SK-N-SH (cell line): ENCODE measurements around the gene POLR1E. TPM values are rescaled to one million over a fixed set of nuclear protein-coding genes. Genes with fewer than 3 reads are reported as not detected.

Experiments used
- CTCF ChIA-PET: fragments of 300-600, 350-600 bp; formaldehyde crosslinking; extraction: SDS; loops from one replicate; lab custom pipeline; 2021; lab: Yijun Ruan, JAX
- POLR2A ChIA-PET: fragments of 350-600 bp; sonication (Branson Sonifier 250); formaldehyde crosslinking; extraction: SDS; loops from one replicate; lab custom pipeline; 2020; ENCODE audit warnings: antibody characterized with exemption, inconsistent platforms; lab: Yijun Ruan, JAX
- DNase-seq: peaks from one replicate; pipeline ENCODE4 v3.0.0; 2012
- H2AFZ ChIP-seq: fragments of 200-600 bp; sonication (generic); 2 replicates; pipeline ENCODE4 v1.8.1; 2016; ENCODE audit warnings: antibody characterized with exemption, mild to moderate bottlenecking, low read depth
- H3F3A ChIP-seq: fragments of 200-600 bp; sonication (generic); replicated peaks from 2 replicates; pipeline ENCODE3; 2016; ENCODE audit warnings: antibody characterized with exemption, mild to moderate bottlenecking; ENCODE audit not compliant: insufficient read depth
- H3K27ac ChIP-seq, 2 experiments: fragments of 200-500 bp in 1 of 2; fragments of 200-600 bp in 1 of 2; sonication (Bioruptor generic) in 1 of 2; sonication (generic), shearing (Covaris generic) in 1 of 2; 2 replicates each; pipeline versions ENCODE4 v1.5.1 to v1.6.1; 2014 to 2016; ENCODE audit warnings: low read depth in 2 of 2, inconsistent platforms in 1 of 2, low read length in 1 of 2, mild to moderate bottlenecking in 1 of 2, mixed read lengths in 1 of 2
- H3K27me3 ChIP-seq: fragments of 200-600 bp; sonication (generic), shearing (Covaris generic); 2 replicates; pipeline ENCODE4 v1.6.1; 2016; ENCODE audit warnings: mixed run types; ENCODE audit not compliant: insufficient read depth
- H3K36me3 ChIP-seq, 2 experiments: fragments of 200-500 bp in 1 of 2; fragments of 200-600 bp in 1 of 2; sonication (Bioruptor generic) in 1 of 2; sonication (generic) in 1 of 2; replicated peaks in 1 of 2; 2 replicates each; pipeline versions ENCODE3 to v1.5.1; 2014 to 2016; ENCODE audit warnings: low read length in 1 of 2, mild to moderate bottlenecking in 1 of 2; ENCODE audit not compliant: insufficient read depth in 2 of 2, control insufficient read depth in 1 of 2
- H3K4me1 ChIP-seq, 2 experiments: fragments of 200-500 bp in 1 of 2; fragments of 200-600 bp in 1 of 2; sonication (Bioruptor generic) in 1 of 2; sonication (generic), shearing (Covaris generic) in 1 of 2; 2 replicates each; pipeline versions ENCODE4 v1.5.1 to v1.6.1; 2014 to 2016; ENCODE audit warnings: low read depth in 1 of 2, low read length in 1 of 2, mixed run types in 1 of 2; ENCODE audit not compliant: insufficient read depth in 2 of 2, control insufficient read depth in 1 of 2
- H3K4me2 ChIP-seq: fragments of 200-600 bp; sonication (generic), shearing (Covaris generic); 2 replicates; pipeline ENCODE4 v1.6.1; 2017; ENCODE audit warnings: mixed run types
- H3K4me3 ChIP-seq, 2 experiments: fragments of 200-500 bp in 1 of 2; fragments of 200-600 bp in 1 of 2; sonication (Bioruptor generic) in 1 of 2; sonication (generic), shearing (Covaris generic) in 1 of 2; 2 replicates each; pipeline versions ENCODE4 v1.5.1 to v1.8.1; 2014 to 2016; ENCODE audit warnings: low read depth in 2 of 2, inconsistent platforms in 1 of 2, low read length in 1 of 2, mild to moderate bottlenecking in 1 of 2, mixed read lengths in 1 of 2, moderate library complexity in 1 of 2
- H3K79me2 ChIP-seq: fragments of 200-600 bp; sonication (generic); 2 replicates; pipeline ENCODE4 v1.8.1; 2017; ENCODE audit warnings: mild to moderate bottlenecking; ENCODE audit not compliant: insufficient read depth
- H3K9ac ChIP-seq: fragments of 200-600 bp; sonication (generic); 2 replicates; pipeline ENCODE4 v1.6.1; 2017; ENCODE audit warnings: mixed run types
- H3K9me2 ChIP-seq: fragments of 200-600 bp; sonication (generic); 2 replicates; pipeline ENCODE4 v1.6.1; 2017; ENCODE audit warnings: mixed run types
- H3K9me3 ChIP-seq: fragments of 200-600 bp; sonication (generic); 2 replicates; pipeline ENCODE4 v1.6.1; 2017; ENCODE audit warnings: mixed run types, mild to moderate bottlenecking, moderate library complexity
- H4K20me1 ChIP-seq: fragments of 200-600 bp; sonication (generic); 2 replicates; pipeline ENCODE4 v1.6.1; 2017; ENCODE audit warnings: mild to moderate bottlenecking, mixed run types; ENCODE audit not compliant: insufficient read depth
- ELF1 ChIP-seq: IDR thresholded peaks from 2 replicates; pipeline ENCODE4 v1.4.0; 2012
- EP300 ChIP-seq, 2 experiments: IDR thresholded peaks; 2 replicates each; pipeline versions ENCODE4 v1.4.0 to v1.6.1; 2012; ENCODE audit warnings: borderline replicate concordance in 1 of 2, low read depth in 1 of 2, low read length in 1 of 2
- EZH2phosphoT487 ChIP-seq: fragments of 200-600 bp; sonication (generic); IDR thresholded peaks from 2 replicates; pipeline ENCODE4 v1.6.1; 2017; ENCODE audit warnings: low read depth, mixed run types, mild to moderate bottlenecking, antibody characterized with exemption, moderate library complexity, borderline replicate concordance
- FOXJ3 ChIP-seq: sonication (generic); formaldehyde crosslinking; IDR thresholded peaks from 2 replicates; pipeline ENCODE4 v1.5.1; 2020; ENCODE audit warnings: mild to moderate bottlenecking, missing genetic modification reagents
- MEF2A ChIP-seq: IDR thresholded peaks from 2 replicates; pipeline ENCODE4 v1.4.0; 2012; ENCODE audit warnings: low read depth, borderline replicate concordance
- MXI1 ChIP-seq: IDR thresholded peaks from 2 replicates; pipeline ENCODE4 v1.6.1; 2012; ENCODE audit warnings: mild to moderate bottlenecking, low read depth, low read length, improper control_type of control experiment
- NFIC ChIP-seq: IDR thresholded peaks from 2 replicates; pipeline ENCODE4 v1.4.0; 2012; ENCODE audit warnings: borderline replicate concordance
- RAD21 ChIP-seq: IDR thresholded peaks from 2 replicates; pipeline ENCODE4 v1.6.1; 2012; ENCODE audit warnings: mild to moderate bottlenecking, low read length
- RCOR1 ChIP-seq: fragments of 150-350 bp; IDR thresholded peaks from 2 replicates; pipeline ENCODE4 v1.6.1; 2017; ENCODE audit warnings: antibody characterized with exemption, low read length
- RFX5 ChIP-seq: IDR thresholded peaks from 2 replicates; pipeline ENCODE4 v1.6.1; 2012; ENCODE audit warnings: mild to moderate bottlenecking, improper control_type of control experiment, low read length
- SIN3A ChIP-seq: IDR thresholded peaks from 2 replicates; pipeline ENCODE4 v1.6.1; 2012; ENCODE audit warnings: low read depth, mild to moderate bottlenecking, low read length, moderate library complexity, borderline replicate concordance
- TAF1 ChIP-seq: IDR thresholded peaks from 2 replicates; pipeline ENCODE4 v1.6.1; 2012; ENCODE audit warnings: low read depth, mild to moderate bottlenecking, low read length, moderate library complexity, borderline replicate concordance
- TCF12 ChIP-seq: IDR thresholded peaks from 2 replicates; pipeline ENCODE4 v1.4.0; 2012
- YY1 ChIP-seq: IDR thresholded peaks from 2 replicates; pipeline ENCODE4 v1.4.0; 2012; ENCODE audit warnings: low read depth, mild to moderate bottlenecking
- WGBS: methylation state at CpG from one replicate; pipeline ENCODE4 v1.1.6; 2017; ENCODE audit warnings: low lambda C conversion rate; 5-methylcytosine and 5-hydroxymethylcytosine counted together
- polyA plus RNA-seq, 3 experiments: library from polyadenylated mRNA; depleted of rRNA; stranded (reverse); fragments of >200 nt; gene quantifications; 2 replicates each; pipeline ENCODE4 v1.2.3, GENCODE V29; 2012
- TF ChIP-seq, protein P1 (sequence below): IDR thresholded peaks from 2 replicates; pipeline ENCODE4 v1.4.0; 2012; ENCODE audit warnings: low read depth, borderline replicate concordance
- TF ChIP-seq, protein P2 (sequence below): IDR thresholded peaks from 2 replicates; pipeline ENCODE4 v1.6.1; 2012; ENCODE audit warnings: mild to moderate bottlenecking, low read depth, low read length, moderate library complexity
- TF ChIP-seq, protein P3 (sequence below): IDR thresholded peaks from 2 replicates; pipeline ENCODE4; 2012
- TF ChIP-seq, protein P4 (sequence below): IDR thresholded peaks from 2 replicates; pipeline ENCODE4 v1.4.0; 2012; ENCODE audit warnings: low read depth

The POLR1E gene
- polyA plus RNA-seq, 1 of the 3 experiments (the other 2 are of a cell fraction), result 38.8 TPM

DNA sequence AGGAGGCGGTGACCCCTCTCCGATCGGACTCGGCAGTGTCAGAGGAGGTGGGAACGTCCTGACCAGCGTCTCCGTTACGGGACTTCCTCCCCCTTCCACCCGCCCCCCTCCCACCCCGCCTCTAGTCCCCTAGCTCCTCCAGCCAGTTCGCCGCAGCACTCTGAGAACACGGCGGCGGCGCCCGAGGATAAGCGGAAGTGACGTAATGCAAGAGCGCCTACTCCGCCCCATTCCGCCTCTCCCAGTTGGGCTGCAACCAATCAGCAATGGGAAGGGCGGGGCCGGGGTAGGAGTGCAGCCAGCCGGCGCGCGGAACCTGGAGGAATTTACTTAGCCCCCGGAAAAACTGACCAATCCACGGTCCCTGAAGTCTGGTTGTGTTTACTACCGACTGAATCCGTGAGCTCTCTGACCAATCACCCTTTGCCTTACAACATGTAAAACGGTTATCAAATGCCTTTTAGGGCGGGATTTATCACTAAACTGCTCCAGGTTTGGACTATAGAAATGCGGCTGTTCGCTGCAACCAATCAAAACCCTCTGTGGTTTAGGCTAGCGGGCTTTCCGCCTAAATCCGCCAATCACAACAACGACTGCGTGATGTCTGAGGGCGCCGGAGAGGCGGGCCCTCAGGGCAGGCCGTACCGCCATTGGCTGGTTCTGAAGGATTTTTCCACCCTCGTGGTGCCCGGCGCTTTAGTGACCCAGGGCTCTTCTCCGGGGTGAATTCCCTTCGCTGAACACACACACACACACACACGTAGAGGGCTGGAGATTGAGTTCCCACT, 20.3 kb upstream of the POLR1E start, which contains the start of gene ZBTB5 (continued):
- 0 out of 2 replicates have a peak, but pooled peaks have one; percentile 16 for TF ChIP-seq YY1
- TF ChIP-seq MEF2A, result no peak
- TF ChIP-seq, protein P1, sequence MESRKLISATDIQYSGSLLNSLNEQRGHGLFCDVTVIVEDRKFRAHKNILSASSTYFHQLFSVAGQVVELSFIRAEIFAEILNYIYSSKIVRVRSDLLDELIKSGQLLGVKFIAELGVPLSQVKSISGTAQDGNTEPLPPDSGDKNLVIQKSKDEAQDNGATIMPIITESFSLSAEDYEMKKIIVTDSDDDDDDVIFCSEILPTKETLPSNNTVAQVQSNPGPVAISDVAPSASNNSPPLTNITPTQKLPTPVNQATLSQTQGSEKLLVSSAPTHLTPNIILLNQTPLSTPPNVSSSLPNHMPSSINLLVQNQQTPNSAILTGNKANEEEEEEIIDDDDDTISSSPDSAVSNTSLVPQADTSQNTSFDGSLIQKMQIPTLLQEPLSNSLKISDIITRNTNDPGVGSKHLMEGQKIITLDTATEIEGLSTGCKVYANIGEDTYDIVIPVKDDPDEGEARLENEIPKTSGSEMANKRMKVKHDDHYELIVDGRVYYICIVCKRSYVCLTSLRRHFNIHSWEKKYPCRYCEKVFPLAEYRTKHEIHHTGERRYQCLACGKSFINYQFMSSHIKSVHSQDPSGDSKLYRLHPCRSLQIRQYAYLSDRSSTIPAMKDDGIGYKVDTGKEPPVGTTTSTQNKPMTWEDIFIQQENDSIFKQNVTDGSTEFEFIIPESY, result no peak
- TF ChIP-seq RFX5, result peak; percentile 86
- TF ChIP-seq FOXJ3 (CRISPR knock-in tag), result no peak

DNA sequence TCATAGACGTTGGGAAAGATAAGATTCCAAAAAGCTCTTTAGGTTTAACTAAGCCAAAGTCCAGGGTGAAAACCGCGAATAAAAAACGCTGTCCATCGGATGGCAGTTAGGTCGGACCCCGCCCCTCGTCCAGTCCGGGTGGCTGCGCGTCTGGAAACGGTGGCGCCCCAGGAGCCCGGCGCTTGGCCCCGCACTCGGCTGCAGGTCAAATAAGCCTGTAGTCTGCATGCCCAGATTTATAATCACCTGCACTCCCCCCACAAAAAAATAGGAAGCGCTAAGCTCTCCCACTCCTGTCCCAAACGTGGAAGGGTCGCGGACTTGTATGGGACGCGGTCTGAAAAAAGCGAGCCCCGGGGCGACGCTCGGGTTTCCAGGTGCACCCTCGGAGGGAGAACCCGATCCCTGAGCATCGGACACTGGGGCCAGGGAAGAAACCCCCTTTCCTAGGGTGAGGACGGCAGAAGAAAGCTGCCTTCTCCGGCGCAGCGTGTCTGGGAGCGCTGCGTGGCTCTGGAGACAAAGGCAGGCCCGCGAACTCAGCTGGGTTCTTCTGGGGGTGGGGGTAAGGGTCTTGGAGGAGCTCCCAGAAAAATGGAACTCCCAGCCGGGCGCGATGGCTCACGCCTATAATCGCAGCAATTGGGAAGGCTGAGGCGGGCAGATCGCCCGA, 19.6 kb upstream of the POLR1E start:
- Histone ChIP-seq H3K27me3 (no peaks in the 10 kb centered on the region), H4K20me1 (peaks cover 30% of the 10 kb centered on the region), H3K4me1 (peaks cover 6 to 22% of the 10 kb centered on the region in 2 experiments; a peak in 3 of 4 replicates), H3K9me2 (no peaks in the 10 kb centered on the region), H3K4me3 (peak overlapping the region; percentile 78 to 84), H3K27ac (peak overlapping the region; percentile 97 to 98), H2AFZ (peak overlapping the region; percentile 91), H3K9ac (peak overlapping the region; percentile 96), H3F3A (peaks cover 28% of the 10 kb centered on the region), H3K9me3 (no peaks in the 10 kb centered on the region), H3K36me3 (no peaks in the 10 kb centered on the region), H3K4me2 (peak overlapping the region; percentile 89), H3K79me2 (peaks cover 36% of the 10 kb centered on the region)
- ChIA-PET POLR2A (interaction anchor here (0.9 to 1.1 kb wide), 4 partner anchors 29 to 319 kb away, joined by 3 read pairs; partner anchors contain the start of gene EXOSC3), CTCF (interaction anchor here (0.7 to 1.3 kb wide), 4 partner anchors 14 to 84 kb away, joined by 3 to 8 read pairs (median 4); no protein-coding TSS in a partner anchor)
- under 1% methylated on average over 32 of the region's 47 CpGs for WGBS
- peak; percentile 66 for DNase-seq
- TF ChIP-seq, protein P2, sequence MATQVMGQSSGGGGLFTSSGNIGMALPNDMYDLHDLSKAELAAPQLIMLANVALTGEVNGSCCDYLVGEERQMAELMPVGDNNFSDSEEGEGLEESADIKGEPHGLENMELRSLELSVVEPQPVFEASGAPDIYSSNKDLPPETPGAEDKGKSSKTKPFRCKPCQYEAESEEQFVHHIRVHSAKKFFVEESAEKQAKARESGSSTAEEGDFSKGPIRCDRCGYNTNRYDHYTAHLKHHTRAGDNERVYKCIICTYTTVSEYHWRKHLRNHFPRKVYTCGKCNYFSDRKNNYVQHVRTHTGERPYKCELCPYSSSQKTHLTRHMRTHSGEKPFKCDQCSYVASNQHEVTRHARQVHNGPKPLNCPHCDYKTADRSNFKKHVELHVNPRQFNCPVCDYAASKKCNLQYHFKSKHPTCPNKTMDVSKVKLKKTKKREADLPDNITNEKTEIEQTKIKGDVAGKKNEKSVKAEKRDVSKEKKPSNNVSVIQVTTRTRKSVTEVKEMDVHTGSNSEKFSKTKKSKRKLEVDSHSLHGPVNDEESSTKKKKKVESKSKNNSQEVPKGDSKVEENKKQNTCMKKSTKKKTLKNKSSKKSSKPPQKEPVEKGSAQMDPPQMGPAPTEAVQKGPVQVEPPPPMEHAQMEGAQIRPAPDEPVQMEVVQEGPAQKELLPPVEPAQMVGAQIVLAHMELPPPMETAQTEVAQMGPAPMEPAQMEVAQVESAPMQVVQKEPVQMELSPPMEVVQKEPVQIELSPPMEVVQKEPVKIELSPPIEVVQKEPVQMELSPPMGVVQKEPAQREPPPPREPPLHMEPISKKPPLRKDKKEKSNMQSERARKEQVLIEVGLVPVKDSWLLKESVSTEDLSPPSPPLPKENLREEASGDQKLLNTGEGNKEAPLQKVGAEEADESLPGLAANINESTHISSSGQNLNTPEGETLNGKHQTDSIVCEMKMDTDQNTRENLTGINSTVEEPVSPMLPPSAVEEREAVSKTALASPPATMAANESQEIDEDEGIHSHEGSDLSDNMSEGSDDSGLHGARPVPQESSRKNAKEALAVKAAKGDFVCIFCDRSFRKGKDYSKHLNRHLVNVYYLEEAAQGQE, result no peak
- TF ChIP-seq, protein P3, sequence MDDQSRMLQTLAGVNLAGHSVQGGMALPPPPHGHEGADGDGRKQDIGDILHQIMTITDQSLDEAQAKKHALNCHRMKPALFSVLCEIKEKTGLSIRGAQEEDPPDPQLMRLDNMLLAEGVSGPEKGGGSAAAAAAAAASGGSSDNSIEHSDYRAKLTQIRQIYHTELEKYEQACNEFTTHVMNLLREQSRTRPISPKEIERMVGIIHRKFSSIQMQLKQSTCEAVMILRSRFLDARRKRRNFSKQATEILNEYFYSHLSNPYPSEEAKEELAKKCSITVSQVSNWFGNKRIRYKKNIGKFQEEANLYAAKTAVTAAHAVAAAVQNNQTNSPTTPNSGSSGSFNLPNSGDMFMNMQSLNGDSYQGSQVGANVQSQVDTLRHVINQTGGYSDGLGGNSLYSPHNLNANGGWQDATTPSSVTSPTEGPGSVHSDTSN, result no peak
- TF ChIP-seq YY1 (0 out of 2 replicates have a peak, but pooled peaks have one; percentile 15), SIN3A (0 out of 2 replicates have a peak, but pooled peaks have one; percentile 6), NFIC (no peak), MEF2A (no peak), TAF1 (no peak; the same call in none of the 2 replicates), EP300 (IDR thresholded peaks at IDR 0.05; ENCODE audit: borderline replicate concordance in 1 of 2, low read depth in 1 of 2, low read length in 1 of 2) (no peak), RAD21 (no peak), TCF12 (no peak), EZH2phosphoT487 (no peak), RCOR1 (no peak), MXI1 (no peak; the same call in 1 of the 2 replicates), ELF1 (no peak)
- TF ChIP-seq, protein P1, result no peak
- TF ChIP-seq, protein P4, sequence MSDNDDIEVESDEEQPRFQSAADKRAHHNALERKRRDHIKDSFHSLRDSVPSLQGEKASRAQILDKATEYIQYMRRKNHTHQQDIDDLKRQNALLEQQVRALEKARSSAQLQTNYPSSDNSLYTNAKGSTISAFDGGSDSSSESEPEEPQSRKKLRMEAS, result peak; percentile 68; the same call in 1 of the 2 replicates
